Endodermal cell (in vitro differentiated cells): ENCODE results near the gene YTHDF2. TPM values are rescaled to one million over a fixed set of nuclear protein-coding genes. Genes with fewer than 3 reads are reported as not detected.
A peak's percentile ranks its signal among the peaks of the same experiment; 100 is the strongest.

Experiments
- DNase-seq: peaks from one replicate; pipeline ENCODE4 v3.0.0-alpha.2; 2017
- H3K27ac ChIP-seq: 2 replicates; pipeline ENCODE4 v1.5.1; 2013; ENCODE audit warnings: mild to moderate bottlenecking, low read depth, low read length, moderate library complexity
- H3K27me3 ChIP-seq: 2 replicates; pipeline ENCODE4 v1.6.1; 2013; ENCODE audit warnings: mild to moderate bottlenecking, low read length, moderate library complexity; ENCODE audit not compliant: insufficient read depth, control insufficient read depth, poor library complexity, severe bottlenecking
- H3K36me3 ChIP-seq: 2 replicates; pipeline ENCODE4 v1.7.0; 2013; ENCODE audit warnings: mild to moderate bottlenecking, low read length, moderate library complexity; ENCODE audit not compliant: control insufficient read depth, insufficient read depth
- H3K4me1 ChIP-seq: one replicate; pipeline ENCODE4 v1.7.0; 2013; ENCODE audit warnings: low read length; ENCODE audit not compliant: control insufficient read depth, insufficient read depth
- H3K4me3 ChIP-seq: 2 replicates; pipeline ENCODE4 v1.5.1; 2013; ENCODE audit warnings: mild to moderate bottlenecking, low read length, moderate library complexity
- H3K9ac ChIP-seq: 2 replicates; pipeline ENCODE4 v1.6.1; 2013; ENCODE audit warnings: mild to moderate bottlenecking, low read length, moderate library complexity; ENCODE audit not compliant: poor library complexity, severe bottlenecking; ENCODE audit errors: extremely low read depth
- H3K9me3 ChIP-seq: 2 replicates; pipeline ENCODE4 v1.6.1; 2013; ENCODE audit warnings: mild to moderate bottlenecking, low read length, moderate library complexity; ENCODE audit not compliant: control insufficient read depth
- H3K27ac Mint-ChIP-seq: 2 replicates; pipeline ENCODE4 v1.8.0; 2020; ENCODE audit warnings: mixed read lengths
- H3K27me3 Mint-ChIP-seq: 2 replicates; pipeline ENCODE4 v1.8.0; 2021; ENCODE audit warnings: mild to moderate bottlenecking, mixed read lengths; ENCODE audit not compliant: insufficient read depth
- H3K36me3 Mint-ChIP-seq: 2 replicates; pipeline ENCODE4 v1.8.0; 2020; ENCODE audit warnings: low read depth, mixed read lengths
- H3K4me1 Mint-ChIP-seq: 2 replicates; pipeline ENCODE4 v1.8.0; 2020; ENCODE audit warnings: mixed read lengths
- H3K4me3 Mint-ChIP-seq: 2 replicates; pipeline ENCODE4 v1.8.0; 2020; ENCODE audit warnings: mild to moderate bottlenecking, moderate library complexity, mixed read lengths
- H3K9me3 Mint-ChIP-seq: 2 replicates; pipeline ENCODE4 v1.8.0; 2020; ENCODE audit warnings: mild to moderate bottlenecking, mixed read lengths
- CTCF ChIP-seq: fragments of 200-600 bp; sonication (generic); conservative IDR thresholded peaks from 2 replicates; pipeline ENCODE4 v1.5.0; 2021; ENCODE audit warnings: antibody characterized with exemption, mild to moderate bottlenecking
- WGBS, 2 experiments: methylation state at CpG; one replicate each; pipeline versions ENCODE4 v1.1.5 to v1.1.7; 2013; ENCODE audit warnings: missing lambda C conversion rate in 2 of 2, mixed read lengths in 1 of 2; ENCODE audit not compliant: insufficient coverage in 1 of 2, insufficient read length in 1 of 2; 5-methylcytosine and 5-hydroxymethylcytosine counted together
- total RNA-seq, 2 donors: library from RNA; stranded (reverse); fragmentation: NEBNext Ultra II Directional in 1 of 2; extraction: Animal tissue kit (Norgen Biotek cat#: 25700) in 1 of 2; gene quantifications; 2 replicates in 1 of 2; 3 replicates in 1 of 2; pipeline ENCODE4 v1.2.1, GENCODE V29; 2021

YTHDF2 gene
- total RNA-seq, 2 donors from 2014 or later, result 113 to 116 TPM

GRCh38 chr1:28782011-28782410 lies 45.3 kb downstream of the YTHDF2 start:
- DNase-seq, result no peak
- H3K27ac Mint-ChIP-seq, result peak overlapping the region; percentile 24
- no peaks in the 10 kb centered on the region for H3K36me3 Mint-ChIP-seq
- peaks cover 1% of the 10 kb centered on the region for H3K27me3 Mint-ChIP-seq
- TF ChIP-seq CTCF, result no peak
- H3K4me1 Mint-ChIP-seq, result peaks cover 17% of the 10 kb centered on the region
- Histone ChIP-seq H3K4me3 (no peak overlapping the region), H3K4me1 (no peaks in the 10 kb centered on the region), H3K27me3 (no peaks in the 10 kb centered on the region), H3K27ac (no peak overlapping the region), H3K9me3 (no peaks in the 10 kb centered on the region), H3K36me3 (no peaks in the 10 kb centered on the region), H3K9ac (no peak overlapping the region)
- H3K9me3 Mint-ChIP-seq, result no peaks in the 10 kb centered on the region
- WGBS, 2 experiments, result 83 to 84% methylated on average over 1 to 3 of the region's 3 CpGs
- no peak overlapping the region for H3K4me3 Mint-ChIP-seq

GRCh38 chr1:28783363-28783762 lies 46.6 kb downstream of the YTHDF2 start:
- H3K4me3 ChIP-seq, result no peak overlapping the region
- no peaks in the 10 kb centered on the region for H3K4me1 ChIP-seq
- H3K27ac Mint-ChIP-seq, result no peak overlapping the region
- H3K27me3 ChIP-seq, result no peaks in the 10 kb centered on the region
- H3K4me1 Mint-ChIP-seq, result peaks cover 17% of the 10 kb centered on the region
- H3K36me3 ChIP-seq, result no peaks in the 10 kb centered on the region
- H3K27ac ChIP-seq, result no peak overlapping the region
- H3K9ac ChIP-seq, result no peak overlapping the region
- no peaks in the 10 kb centered on the region for H3K36me3 Mint-ChIP-seq
- H3K4me3 Mint-ChIP-seq, result no peak overlapping the region
- WGBS, 2 experiments, result 100% methylated on average over 2 of the region's 2 CpGs; no CpG with 5 or more reads in 1 of the 2 experiments
- no peaks in the 10 kb centered on the region for H3K9me3 Mint-ChIP-seq
- no peaks in the 10 kb centered on the region for H3K9me3 ChIP-seq
- peaks cover 1% of the 10 kb centered on the region for H3K27me3 Mint-ChIP-seq
- DNase-seq, result no peak
- no peak for TF ChIP-seq CTCF

- peaks cover 10% of the 10 kb centered on the region for H3K4me1 Mint-ChIP-seq
Observed at GRCh38 chr1:28789412-28789811, 52.7 kb downstream of the YTHDF2 start.

More at GRCh38 chr1:28789412-28789811, 52.7 kb downstream of the YTHDF2 start:
- no peak overlapping the region for H3K27ac Mint-ChIP-seq
- no peaks in the 10 kb centered on the region for H3K9me3 Mint-ChIP-seq
- H3K4me3 ChIP-seq, result no peak overlapping the region
- H3K4me3 Mint-ChIP-seq, result no peak overlapping the region
- no peak overlapping the region for H3K9ac ChIP-seq
- 93 to 96% methylated on average over 9 of the region's 9 CpGs for WGBS, 2 experiments
- no peak for TF ChIP-seq CTCF
- no peaks in the 10 kb centered on the region for H3K9me3 ChIP-seq
- peaks cover 5% of the 10 kb centered on the region for H3K27me3 Mint-ChIP-seq
- no peaks in the 10 kb centered on the region for H3K36me3 Mint-ChIP-seq
- H3K27ac ChIP-seq, result no peak overlapping the region
- no peaks in the 10 kb centered on the region for H3K36me3 ChIP-seq
- no peaks in the 10 kb centered on the region for H3K4me1 ChIP-seq
- no peaks in the 10 kb centered on the region for H3K27me3 ChIP-seq
- DNase-seq, result no peak
